Activated CD4-positive, alpha-beta T cell treated with anti-CD3 and anti-CD28 coated beads, Interleukin-2, amount 10 ng/mL, durations not matched to agents 24 days and 14 days (primary cell): ENCODE measurements around the gene AGXT2. TPM values are rescaled to one million over a fixed set of nuclear protein-coding genes. Genes with fewer than 3 reads are reported as not detected.
"Not testable (repeated sequence)": the region's sequence is repeated elsewhere in the genome, so short reads cannot be mapped to it uniquely, and the experiment has no call there.

ENCODE experiments used
- DNase-seq: peaks from one replicate; pipeline ENCODE4 v3.0.0; 2022
- H3K27ac Mint-ChIP-seq: one replicate; pipeline ENCODE4 v1.8.0; 2022; ENCODE audit warnings: mild to moderate bottlenecking, mixed read lengths
- H3K27me3 Mint-ChIP-seq: one replicate; pipeline ENCODE4 v1.8.0; 2022; ENCODE audit warnings: mixed read lengths
- H3K36me3 Mint-ChIP-seq: one replicate; pipeline ENCODE4 v1.8.0; 2022; ENCODE audit warnings: low read depth, mild to moderate bottlenecking, mixed read lengths
- H3K4me1 Mint-ChIP-seq: one replicate; pipeline ENCODE4 v1.8.0; 2021; ENCODE audit warnings: mixed read lengths
- H3K4me3 Mint-ChIP-seq: one replicate; pipeline ENCODE4 v1.8.0; 2022; ENCODE audit warnings: mild to moderate bottlenecking, moderate library complexity, mixed read lengths
- H3K9me3 Mint-ChIP-seq: one replicate; pipeline ENCODE4 v1.8.0; 2021; ENCODE audit warnings: mixed read lengths
- intact Hi-C: fragments of 100-400 bp; cut with micrococcal nuclease; formaldehyde crosslinking; loops from one replicate; pipeline ENCODE4 v1.15.1; 2023
- total RNA-seq: library from RNA; stranded (reverse); gene quantifications from 2 replicates; pipeline ENCODE4 v1.2.3, GENCODE V29; 2022

The AGXT2 gene
- total RNA-seq, 1 donor from 2014 or later = not detected

DNA sequence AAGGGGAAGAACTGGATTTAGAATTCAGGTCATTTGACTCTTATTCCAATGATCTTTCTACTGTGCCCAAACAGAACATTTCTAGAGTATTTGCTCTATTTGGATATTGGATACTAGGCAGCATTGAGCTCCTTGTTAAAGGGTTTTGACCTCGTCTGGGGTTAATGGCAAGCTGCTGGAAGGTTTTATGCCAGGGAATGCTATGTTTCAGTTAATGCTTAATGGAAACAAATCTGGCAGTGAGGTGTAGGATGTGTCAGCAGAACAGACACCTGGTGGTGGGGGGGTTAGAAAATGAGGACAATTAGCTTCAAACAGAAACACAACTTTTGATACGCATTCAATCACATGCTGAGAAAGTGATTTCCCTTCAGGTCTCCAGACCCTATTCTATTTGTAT, 51.5 kb downstream of the AGXT2 start:
- no peak overlapping the region for H3K4me3 Mint-ChIP-seq
- no peaks in the 10 kb centered on the region for H3K4me1 Mint-ChIP-seq
- no peak overlapping the region for H3K27ac Mint-ChIP-seq
- no peaks in the 10 kb centered on the region for H3K9me3 Mint-ChIP-seq
- no peaks in the 10 kb centered on the region for H3K36me3 Mint-ChIP-seq
- no peak for DNase-seq
- intact Hi-C loops = no loop called here
- H3K27me3 Mint-ChIP-seq = peaks cover 28% of the 10 kb centered on the region

DNA sequence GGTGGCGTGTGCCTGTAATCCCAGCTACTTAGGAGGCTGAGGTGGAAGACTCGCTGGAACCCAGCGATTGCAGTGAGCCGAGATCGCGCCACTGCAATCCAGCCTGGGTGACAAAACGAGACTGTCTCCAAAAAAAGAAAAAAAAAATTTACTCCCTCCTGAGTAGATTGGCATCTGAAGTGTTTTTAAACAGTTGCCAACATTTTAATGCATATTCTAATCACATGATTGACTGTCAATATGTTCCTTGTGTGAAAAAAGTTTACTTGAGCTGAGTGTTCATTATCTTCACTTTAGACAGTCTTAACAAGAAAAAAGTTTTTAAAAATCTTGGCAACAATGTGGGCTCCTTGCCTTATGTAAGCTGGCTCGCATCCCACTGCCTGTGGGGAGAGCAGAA, 53.8 kb downstream of the AGXT2 start:
- H3K9me3 Mint-ChIP-seq = no peaks in the 10 kb centered on the region
- H3K27ac Mint-ChIP-seq = no peak overlapping the region
- peaks cover 24% of the 10 kb centered on the region for H3K27me3 Mint-ChIP-seq
- no peaks in the 10 kb centered on the region for H3K36me3 Mint-ChIP-seq
- intact Hi-C loops = no loop called here
- no peak overlapping the region for H3K4me3 Mint-ChIP-seq
- H3K4me1 Mint-ChIP-seq = no peaks in the 10 kb centered on the region
- DNase-seq = no peak

DNA sequence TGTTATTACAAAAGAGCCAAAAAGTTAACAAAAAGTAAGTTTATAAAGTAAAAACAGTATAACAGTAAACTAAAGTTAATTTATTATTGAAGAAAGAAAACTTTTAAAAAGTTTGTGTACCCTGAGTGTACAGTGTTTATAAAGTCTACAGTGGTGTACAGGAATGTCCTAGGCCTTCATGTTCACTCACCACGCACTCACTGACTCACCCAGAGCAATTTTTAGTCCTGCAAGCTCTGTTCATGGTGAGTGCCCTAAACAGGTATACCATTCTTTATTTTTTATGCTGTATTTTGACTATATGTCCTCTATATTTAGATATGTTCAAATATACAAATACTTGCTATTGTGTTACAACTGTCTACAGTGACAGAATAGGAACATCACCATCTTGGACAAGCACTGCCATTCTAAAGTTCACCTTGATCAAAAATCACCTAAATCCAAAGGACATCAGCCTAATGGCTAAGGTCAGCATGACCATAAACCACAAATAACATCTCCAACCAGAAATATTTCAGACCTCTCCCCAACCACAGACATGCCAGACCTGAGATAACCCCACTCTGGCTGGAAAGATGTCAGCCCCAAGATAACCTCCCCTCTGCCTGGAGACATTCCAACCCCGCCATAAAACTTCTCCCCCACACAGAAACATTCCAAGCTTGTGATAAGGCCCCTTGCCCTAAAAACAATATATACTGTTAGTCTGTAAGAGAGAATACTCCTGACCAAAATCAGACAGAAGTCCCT, 56.1 kb downstream of the AGXT2 start:
- DNase-seq = no peak
- no peak overlapping the region for H3K4me3 Mint-ChIP-seq
- peaks cover 14% of the 10 kb centered on the region for H3K9me3 Mint-ChIP-seq
- no peaks in the 10 kb centered on the region for H3K36me3 Mint-ChIP-seq
- H3K27ac Mint-ChIP-seq = no peak overlapping the region
- H3K27me3 Mint-ChIP-seq = peaks cover 23% of the 10 kb centered on the region
- no peaks in the 10 kb centered on the region for H3K4me1 Mint-ChIP-seq
- intact Hi-C loops = no loop called here

DNA sequence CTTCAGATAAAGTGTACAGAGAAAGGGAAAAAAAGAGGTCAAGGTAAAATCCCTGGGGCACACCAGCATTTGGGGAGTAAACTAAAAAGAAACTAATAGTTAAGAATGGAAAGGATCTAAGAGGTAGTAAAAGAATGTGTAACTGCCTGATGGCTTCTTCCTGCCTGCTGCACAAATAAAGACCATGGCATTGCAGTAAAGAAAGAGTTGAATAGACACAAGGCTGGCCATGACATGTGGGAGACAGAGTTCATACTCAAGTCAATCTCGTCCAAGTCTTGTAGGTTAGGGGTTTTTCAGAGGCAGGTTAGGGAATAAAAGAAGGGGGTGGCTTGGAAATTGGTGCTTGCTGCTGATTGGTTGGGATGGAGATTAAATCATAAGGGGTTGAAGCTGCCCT, 60.8 kb downstream of the AGXT2 start:
- intact Hi-C loops = no loop called here

DNA sequence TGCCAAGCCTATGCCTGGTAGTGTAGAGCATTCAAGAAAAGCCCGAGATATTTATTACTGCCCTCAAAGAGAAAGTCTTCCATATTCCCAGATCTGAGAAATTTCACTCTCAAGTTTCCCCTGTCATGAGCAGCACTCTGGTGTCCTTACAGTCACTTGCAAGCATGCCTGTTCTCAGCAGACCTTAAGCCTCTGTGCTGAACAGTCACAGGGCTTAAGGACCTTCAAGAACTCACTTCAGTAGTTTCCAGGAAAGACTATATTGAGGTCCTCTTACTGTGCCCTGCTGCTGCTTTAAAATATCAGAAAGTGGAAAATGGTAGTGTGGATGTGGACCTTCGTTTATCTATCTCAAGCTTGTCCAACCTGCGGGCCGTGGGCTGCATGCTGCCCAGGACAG, 64.9 kb downstream of the AGXT2 start:
- Mint-ChIP-seq H3K4me1 (no peaks in the 10 kb centered on the region), H3K27me3 (peaks cover 5% of the 10 kb centered on the region), H3K4me3 (no peak overlapping the region), H3K27ac (no peak overlapping the region), H3K36me3 (no peaks in the 10 kb centered on the region), H3K9me3 (peaks cover 14% of the 10 kb centered on the region)
- intact Hi-C loops = no loop called here
- DNase-seq = no peak

More for the DNA sequence above, 60.8 kb downstream of the AGXT2 start:
- Mint-ChIP-seq H3K4me1 (no peaks in the 10 kb centered on the region), H3K27me3 (peaks cover 6% of the 10 kb centered on the region), H3K9me3 (peaks cover 19% of the 10 kb centered on the region), H3K27ac (no peak overlapping the region), H3K36me3 (no peaks in the 10 kb centered on the region), H3K4me3 (no peak overlapping the region)
- DNase-seq = no peak

DNA sequence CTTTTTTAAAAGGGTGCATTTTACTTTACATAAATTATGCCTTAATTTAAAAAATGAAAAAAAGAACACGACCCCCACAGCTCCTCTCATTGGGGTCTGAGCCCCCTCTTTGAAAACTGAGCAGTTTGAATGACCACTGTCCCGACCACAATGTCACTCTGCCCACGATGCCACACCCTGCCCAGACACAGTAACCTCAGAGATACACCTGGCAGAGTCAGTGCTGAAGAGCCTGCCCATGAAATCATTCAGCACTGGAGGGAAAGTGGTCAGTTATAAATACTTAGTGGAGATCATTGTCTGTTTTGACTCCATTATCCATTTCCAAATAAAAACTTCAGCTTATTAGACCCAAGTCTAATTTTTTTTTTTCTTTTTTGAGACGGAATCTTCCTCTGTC, 69.1 kb downstream of the AGXT2 start:
- Mint-ChIP-seq H3K4me3 (no peak overlapping the region), H3K27ac (no peak overlapping the region), H3K9me3 (no peaks in the 10 kb centered on the region), H3K27me3 (peaks cover 13% of the 10 kb centered on the region), H3K4me1 (no peaks in the 10 kb centered on the region), H3K36me3 (no peaks in the 10 kb centered on the region)
- intact Hi-C loops = no loop called here
- DNase-seq = no peak

DNA sequence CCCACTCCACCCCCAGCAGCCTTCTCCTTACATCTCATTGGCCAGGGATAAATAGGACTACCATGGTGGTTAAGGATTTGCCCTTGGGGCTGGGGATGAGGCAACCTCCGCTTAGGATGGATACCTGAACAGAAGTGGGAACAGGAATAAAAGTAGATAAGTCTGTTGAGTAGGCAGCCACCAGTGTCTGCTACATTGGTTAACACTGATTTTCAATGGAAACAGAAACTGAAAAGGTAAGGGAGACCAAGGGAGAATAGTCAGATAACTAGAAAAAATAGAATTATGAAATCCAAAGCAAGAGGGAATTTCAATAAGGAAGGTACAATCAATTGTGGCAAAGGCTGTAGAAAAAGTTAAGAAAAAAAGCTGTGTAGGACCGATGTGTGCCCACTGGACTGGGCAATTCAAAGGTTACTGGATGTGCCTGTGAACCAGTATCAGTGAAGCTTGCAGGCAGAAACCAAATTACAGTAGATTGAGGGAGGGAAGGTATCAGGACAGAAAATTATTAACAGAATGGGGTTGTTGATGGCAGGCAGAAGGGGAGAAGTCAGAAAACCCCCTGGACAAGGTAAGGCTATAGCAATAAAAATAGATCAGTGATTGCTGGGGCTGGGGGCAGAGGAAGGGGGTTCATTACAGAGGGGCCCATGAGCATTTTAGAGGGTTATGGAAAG, 69.7 kb downstream of the AGXT2 start:
- Mint-ChIP-seq H3K9me3 (no peaks in the 10 kb centered on the region), H3K4me3 (no peak overlapping the region), H3K27me3 (peaks cover 13% of the 10 kb centered on the region), H3K27ac (no peak overlapping the region), H3K4me1 (no peaks in the 10 kb centered on the region), H3K36me3 (no peaks in the 10 kb centered on the region)
- intact Hi-C loops = no loop called here
- no peak for DNase-seq

DNA sequence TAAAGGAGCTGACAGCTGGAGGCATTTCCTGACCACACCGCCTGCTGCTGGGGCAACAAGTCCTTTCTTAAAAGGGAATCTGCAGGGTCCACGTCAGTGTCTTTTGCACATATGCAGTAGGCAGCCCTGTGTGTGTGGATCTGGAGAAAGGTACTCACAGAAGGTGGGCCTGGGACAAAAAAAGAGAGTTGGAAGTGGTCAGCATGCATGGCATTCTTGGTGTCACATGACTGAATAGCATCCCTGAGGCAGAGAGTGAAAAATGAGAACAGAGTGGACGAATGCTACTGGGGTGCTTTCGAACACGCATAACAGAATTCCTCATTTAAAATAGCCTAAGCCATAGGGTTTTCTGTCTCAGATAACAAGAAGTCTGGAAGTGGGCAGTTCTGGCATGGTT, 71.4 kb downstream of the AGXT2 start:
- H3K9me3 Mint-ChIP-seq = no peaks in the 10 kb centered on the region
- H3K27me3 Mint-ChIP-seq = peaks cover 13% of the 10 kb centered on the region

DNA sequence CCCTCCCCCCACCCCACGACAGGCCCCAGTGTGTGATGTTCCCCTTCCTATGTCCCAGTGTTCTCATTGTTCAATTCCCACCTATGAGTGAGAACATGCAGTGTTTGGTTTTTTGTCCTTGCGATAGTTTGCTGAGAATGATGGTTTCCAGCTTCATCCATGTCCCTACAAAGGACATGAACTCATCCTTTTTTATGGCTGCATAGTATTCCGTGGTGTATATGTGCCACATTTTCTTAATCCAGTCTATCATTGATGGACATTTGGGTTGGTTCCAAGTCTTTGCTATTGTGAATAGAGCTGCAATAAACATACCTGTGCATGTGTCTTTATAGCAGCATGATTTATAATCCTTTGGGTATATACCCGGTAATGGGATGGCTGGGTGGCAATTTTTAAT, 76.1 kb downstream of the AGXT2 start:
- H3K36me3 Mint-ChIP-seq, H3K4me1 Mint-ChIP-seq: not testable (repeated sequence)

More for the DNA sequence above, 71.4 kb downstream of the AGXT2 start:
- Mint-ChIP-seq H3K4me3 (no peak overlapping the region), H3K27ac (no peak overlapping the region), H3K36me3 (no peaks in the 10 kb centered on the region), H3K4me1 (no peaks in the 10 kb centered on the region)
- no peak for DNase-seq
- intact Hi-C loops = no loop called here

DNA sequence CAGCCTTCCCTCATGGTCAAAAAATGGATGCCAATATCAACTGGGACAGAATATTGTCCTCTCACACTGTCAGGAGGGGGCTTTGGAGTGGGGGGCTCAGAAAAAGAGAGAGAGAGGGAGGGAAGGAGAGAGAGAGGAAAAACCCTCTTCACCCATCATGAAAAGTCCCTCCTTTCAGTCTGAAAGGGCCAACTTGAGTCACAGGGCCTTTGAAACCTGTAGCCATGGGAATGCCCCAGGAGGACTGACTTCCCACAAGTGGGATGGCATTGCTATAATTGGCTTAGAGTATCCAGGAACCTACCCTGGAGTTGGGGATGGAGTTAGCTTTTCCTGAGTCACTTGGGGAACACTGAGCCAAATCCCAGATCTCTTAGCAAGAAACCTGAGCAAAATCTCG, 77.2 kb downstream of the AGXT2 start:
- no peak overlapping the region for H3K4me3 Mint-ChIP-seq
- no peaks in the 10 kb centered on the region for H3K4me1 Mint-ChIP-seq
- peaks cover 7% of the 10 kb centered on the region for H3K9me3 Mint-ChIP-seq
- H3K27me3 Mint-ChIP-seq = peaks cover 5% of the 10 kb centered on the region
- intact Hi-C loops = no loop called here
- H3K27ac Mint-ChIP-seq = no peak overlapping the region
- no peak for DNase-seq
- H3K36me3 Mint-ChIP-seq = peaks cover 5% of the 10 kb centered on the region

More for the DNA sequence above, 76.1 kb downstream of the AGXT2 start:
- H3K9me3 Mint-ChIP-seq, DNase-seq, H3K4me3 Mint-ChIP-seq, H3K27me3 Mint-ChIP-seq, intact Hi-C loops, H3K27ac Mint-ChIP-seq: not testable (repeated sequence)

DNA sequence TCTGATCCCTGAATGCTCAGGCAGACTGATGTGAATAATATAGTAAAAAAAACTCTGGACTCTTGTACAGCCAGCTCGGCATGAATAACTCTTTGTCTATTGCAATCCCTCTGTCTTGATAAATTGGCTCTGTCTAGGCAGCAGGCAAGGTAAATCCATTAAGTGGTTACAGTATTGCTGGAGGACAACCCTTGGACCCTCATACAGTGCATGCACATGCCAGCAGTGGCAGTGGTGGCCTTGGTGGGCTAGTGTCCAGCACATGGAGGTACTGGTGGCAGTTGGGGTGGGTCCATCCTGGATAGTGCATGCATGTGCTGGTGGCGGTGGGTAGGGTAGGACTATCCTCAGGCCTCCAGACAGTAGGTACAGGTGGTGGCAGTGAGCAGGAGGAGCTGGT, 79.5 kb downstream of the AGXT2 start:
- peaks cover 13% of the 10 kb centered on the region for H3K9me3 Mint-ChIP-seq
- no peak overlapping the region for H3K27ac Mint-ChIP-seq
- intact Hi-C loops = no loop called here
- no peaks in the 10 kb centered on the region for H3K27me3 Mint-ChIP-seq
- peaks cover 8% of the 10 kb centered on the region for H3K36me3 Mint-ChIP-seq
- H3K4me3 Mint-ChIP-seq = no peak overlapping the region
- no peak for DNase-seq
- H3K4me1 Mint-ChIP-seq = no peaks in the 10 kb centered on the region

DNA sequence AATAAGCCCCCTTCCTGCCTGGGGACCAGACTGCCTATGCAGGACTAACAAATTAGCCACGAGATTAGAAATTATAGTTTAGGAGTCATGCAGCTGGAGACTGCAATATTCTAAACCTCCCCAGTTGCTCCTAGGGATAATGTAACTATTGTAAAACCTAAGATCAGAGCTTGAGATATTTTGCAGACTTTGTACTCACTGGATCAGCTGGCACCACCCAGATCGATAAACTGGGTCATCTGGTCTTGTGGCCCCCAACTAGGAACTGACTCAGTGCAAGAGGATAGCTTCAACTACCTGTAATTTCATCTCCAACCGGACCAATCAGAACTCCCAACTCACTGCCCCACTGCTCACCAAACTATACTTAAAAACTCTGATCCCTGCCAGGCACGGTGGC, 80.2 kb downstream of the AGXT2 start:
- Mint-ChIP-seq H3K4me3 (no peak overlapping the region), H3K36me3 (peaks cover 8% of the 10 kb centered on the region), H3K27ac (no peak overlapping the region), H3K27me3 (no peaks in the 10 kb centered on the region), H3K9me3 (peaks cover 13% of the 10 kb centered on the region), H3K4me1 (no peaks in the 10 kb centered on the region)
- intact Hi-C loops = no loop called here
- DNase-seq = no peak

DNA sequence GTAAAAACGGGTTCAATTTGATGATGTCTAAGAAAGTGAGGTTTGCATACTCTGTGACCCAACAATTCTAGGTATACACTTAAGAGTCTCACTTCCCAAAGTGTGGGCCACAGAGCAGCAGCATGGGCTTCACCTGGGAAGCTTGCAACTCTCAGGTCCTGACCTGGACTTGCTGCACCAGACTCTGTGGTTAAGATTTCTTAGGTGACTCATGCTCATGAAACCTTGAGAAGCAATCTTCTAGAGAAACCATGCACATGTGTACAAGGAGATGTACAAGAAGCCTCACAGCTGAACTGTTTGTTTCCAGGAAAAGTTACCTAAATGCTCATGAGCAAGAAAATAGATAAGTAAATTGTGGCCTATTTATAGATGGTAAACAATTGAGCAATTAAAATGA, 88.4 kb downstream of the AGXT2 start:
- Mint-ChIP-seq H3K27me3 (no peaks in the 10 kb centered on the region), H3K36me3 (peaks cover 20% of the 10 kb centered on the region), H3K4me3 (no peak overlapping the region), H3K4me1 (peaks cover 17% of the 10 kb centered on the region), H3K9me3 (peaks cover 4% of the 10 kb centered on the region), H3K27ac (no peak overlapping the region)
- peak; percentile 69 for DNase-seq
- intact Hi-C loops = loop anchor here (2.0 kb wide), 1 partner anchor 43 kb away; no protein-coding TSS in a partner anchor

DNA sequence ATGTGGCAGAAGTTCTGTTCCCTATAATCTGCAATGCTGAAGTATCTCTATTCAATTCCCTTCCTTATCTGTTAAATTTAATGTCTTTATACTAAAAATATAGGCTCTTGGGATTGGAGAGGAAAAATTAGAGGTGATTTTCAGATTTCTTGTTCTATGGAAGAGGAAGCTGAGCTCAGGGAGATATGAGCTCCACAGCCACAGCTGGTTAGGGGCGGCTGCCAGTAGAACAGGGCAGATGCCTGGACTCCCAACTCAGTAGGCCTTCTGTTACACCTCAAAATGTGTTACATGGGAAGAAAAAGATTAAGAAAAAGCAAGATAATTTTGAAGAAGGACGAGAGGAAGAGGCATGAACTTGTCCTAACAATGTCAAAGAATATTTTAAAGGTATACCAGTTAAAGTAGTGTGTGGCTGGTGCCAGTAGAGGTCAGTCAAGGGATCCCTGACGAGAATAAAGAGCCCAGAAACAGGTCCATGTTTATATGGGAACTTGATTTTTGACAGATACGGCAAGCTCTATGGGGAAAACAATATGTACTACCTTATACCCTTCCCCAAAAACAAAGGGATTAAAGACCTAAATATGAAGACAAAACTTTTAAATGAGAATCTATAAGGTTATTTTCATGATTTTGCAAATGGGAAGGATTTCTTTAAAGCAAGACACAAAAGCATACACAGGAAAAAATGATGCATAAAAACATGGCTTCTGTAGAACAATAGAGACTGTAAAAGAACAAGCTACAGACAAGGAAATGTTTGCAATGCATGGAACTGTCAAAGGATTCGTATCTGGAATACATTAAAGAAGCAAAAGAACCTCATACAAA, 89.7 kb downstream of the AGXT2 start:
- H3K27ac Mint-ChIP-seq = no peak overlapping the region
- intact Hi-C loops = loop anchor here (2.0 kb wide), 1 partner anchor 45 kb away; no protein-coding TSS in a partner anchor

More for the DNA sequence above, 89.7 kb downstream of the AGXT2 start:
- H3K9me3 Mint-ChIP-seq = no peaks in the 10 kb centered on the region
- no peak for DNase-seq
- no peaks in the 10 kb centered on the region for H3K27me3 Mint-ChIP-seq
- H3K4me3 Mint-ChIP-seq = no peak overlapping the region
- peaks cover 17% of the 10 kb centered on the region for H3K4me1 Mint-ChIP-seq
- H3K36me3 Mint-ChIP-seq = peaks cover 24% of the 10 kb centered on the region
